ENCODE data around the gene EIF4E1B.

GRCh38 chr5:176631383-176632200, 1.1 kb downstream of the EIF4E1B start:
- no peak for TF ChIP-seq EZH2 (IDR thresholded peaks at IDR 0.05; ENCODE audit: insufficient read depth, poor library complexity, severe bottlenecking)
- TF ChIP-seq EZH2phosphoT487 (IDR thresholded peaks at IDR 0.05; ENCODE audit: insufficient read depth, low read depth), result no peak

All from GM23248 (cell line).